GM21360 (cell line): Measurements from ENCODE around the gene PRPSAP1.
"Not testable (repeated sequence)": the region's sequence is repeated elsewhere in the genome, so short reads cannot be mapped to it uniquely, and the experiment has no call there.

Experiments
- ATAC-seq: cut with Tn5 transposase; IDR thresholded peaks from one replicate; pipeline ENCODE4 v1.9.1; 2021; ENCODE audit warnings: mild to moderate bottlenecking, moderate library complexity; ENCODE audit not compliant: unreplicated experiment

Gene PRPSAP1

GRCh38 chr17:76327696-76328095 lies 26.0 kb downstream of the PRPSAP1 start:
- no peak for ATAC-seq

GRCh38 chr17:76326306-76326705 lies 27.4 kb downstream of the PRPSAP1 start:
- ATAC-seq, result no peak

- no peak for ATAC-seq
Measured at GRCh38 chr17:76318586-76318985, 35.1 kb downstream of the PRPSAP1 start.

- ATAC-seq, result no peak
Measured at GRCh38 chr17:76317535-76317934, 36.2 kb downstream of the PRPSAP1 start.

- ATAC-seq, result no peak
Measured at GRCh38 chr17:76314392-76315227, 39.1 kb downstream of the PRPSAP1 start.

GRCh38 chr17:76312735-76313134 lies 41.0 kb downstream of the PRPSAP1 start:
- no peak for ATAC-seq

GRCh38 chr17:76309461-76309860 lies 44.3 kb downstream of the PRPSAP1 start:
- ATAC-seq, result no peak

- no peak for ATAC-seq
Measured at GRCh38 chr17:76307966-76308338, 45.8 kb downstream of the PRPSAP1 start, which contains the start of gene QRICH2. TSS of gene QRICH2 (minus strand) at chr17:76308276. CDS start at chr17:76307998, 278 bp downstream.

GRCh38 chr17:76307299-76307965 lies 46.3 kb downstream of the PRPSAP1 start:
- no peak for ATAC-seq

- not testable (repeated sequence) for ATAC-seq
Measured at GRCh38 chr17:76305135-76305454, 48.6 kb downstream of the PRPSAP1 start.

- no peak for ATAC-seq
Measured at GRCh38 chr17:76304226-76305134, 49.2 kb downstream of the PRPSAP1 start.

GRCh38 chr17:76297436-76297835 lies 56.3 kb downstream of the PRPSAP1 start:
- ATAC-seq, result no peak

GRCh38 chr17:76296889-76297288 lies 56.8 kb downstream of the PRPSAP1 start:
- ATAC-seq, result no peak

- no peak for ATAC-seq
Measured at GRCh38 chr17:76296186-76296585, 57.5 kb downstream of the PRPSAP1 start.

GRCh38 chr17:76293106-76293505 lies 60.6 kb downstream of the PRPSAP1 start:
- ATAC-seq, result no peak

- ATAC-seq, result no peak
Measured at GRCh38 chr17:76292567-76292966, 61.1 kb downstream of the PRPSAP1 start.

- no peak for ATAC-seq
Measured at GRCh38 chr17:76281573-76282371, 71.9 kb downstream of the PRPSAP1 start.

- ATAC-seq, result no peak
Measured at GRCh38 chr17:76280650-76281049, 73.1 kb downstream of the PRPSAP1 start.

GRCh38 chr17:76279742-76280287 lies 73.9 kb downstream of the PRPSAP1 start:
- no peak for ATAC-seq
